Chondrocyte (in vitro differentiated cells): ENCODE data around the gene ITPK1. TPM values are rescaled to one million over a fixed set of nuclear protein-coding genes. Genes with fewer than 3 reads are reported as not detected.
A peak's percentile ranks its signal among the peaks of the same experiment; 100 is the strongest.

Experiments used
- DNase-seq: peaks from one replicate; pipeline ENCODE4 v3.0.0; 2021; ENCODE audit warnings: mixed read lengths, low spot score
- H3K27ac Mint-ChIP-seq: one replicate; pipeline ENCODE4 v1.8.0; 2021; ENCODE audit warnings: mild to moderate bottlenecking, moderate library complexity, mixed read lengths; ENCODE audit not compliant: unreplicated experiment
- H3K27me3 Mint-ChIP-seq: 2 replicates; pipeline ENCODE4 v1.8.0; 2021; ENCODE audit warnings: low read depth, mixed read lengths
- H3K36me3 Mint-ChIP-seq: 2 replicates; pipeline ENCODE4 v1.8.0; 2021; ENCODE audit warnings: low read depth, mixed read lengths
- H3K4me1 Mint-ChIP-seq: 2 replicates; pipeline ENCODE4 v1.8.0; 2021; ENCODE audit warnings: low read depth, mild to moderate bottlenecking, mixed read lengths
- H3K4me3 Mint-ChIP-seq: one replicate; pipeline ENCODE4 v1.8.0; 2021; ENCODE audit warnings: mild to moderate bottlenecking, moderate library complexity, mixed read lengths; ENCODE audit not compliant: unreplicated experiment
- H3K9me3 Mint-ChIP-seq: 2 replicates; pipeline ENCODE4 v1.8.0; 2021; ENCODE audit warnings: low read depth, mixed read lengths
- total RNA-seq: library from RNA; stranded (reverse); gene quantifications from 3 replicates; pipeline ENCODE4 v1.2.1, GENCODE V29; 2021
- TF ChIP-seq, protein P1 (sequence below): fragments of 200-600 bp; sonication (generic); IDR thresholded peaks from 2 replicates; pipeline ENCODE4 v1.5.0; 2021; ENCODE audit warnings: antibody characterized with exemption, mild to moderate bottlenecking, moderate library complexity

ITPK1 gene
- total RNA-seq, 1 donor from 2014 or later = 27.7 TPM

DNA sequence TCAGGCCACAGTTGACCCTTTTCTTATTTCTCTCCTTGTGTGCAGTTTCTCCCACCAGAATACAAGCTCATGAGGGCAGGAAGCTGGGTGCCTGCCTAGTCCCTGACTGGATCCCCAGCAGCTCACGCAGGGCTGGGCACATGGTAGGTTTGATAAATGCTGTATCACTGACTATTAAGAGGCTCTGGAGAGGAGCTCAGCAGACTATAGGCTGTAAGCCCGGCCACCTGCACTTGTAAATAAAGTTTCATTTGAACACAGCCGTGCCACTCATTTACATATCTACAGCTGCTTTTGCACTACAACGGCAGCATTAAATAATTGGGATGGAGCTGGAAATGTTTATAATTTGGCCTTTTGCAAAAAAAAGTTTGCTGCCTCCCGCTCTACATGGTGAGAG is 160.8 kb downstream of the ITPK1 start:
- no peaks in the 10 kb centered on the region for H3K9me3 Mint-ChIP-seq
- DNase-seq = peak; percentile 26
- no peak overlapping the region for H3K27ac Mint-ChIP-seq
- TF ChIP-seq, protein P1, sequence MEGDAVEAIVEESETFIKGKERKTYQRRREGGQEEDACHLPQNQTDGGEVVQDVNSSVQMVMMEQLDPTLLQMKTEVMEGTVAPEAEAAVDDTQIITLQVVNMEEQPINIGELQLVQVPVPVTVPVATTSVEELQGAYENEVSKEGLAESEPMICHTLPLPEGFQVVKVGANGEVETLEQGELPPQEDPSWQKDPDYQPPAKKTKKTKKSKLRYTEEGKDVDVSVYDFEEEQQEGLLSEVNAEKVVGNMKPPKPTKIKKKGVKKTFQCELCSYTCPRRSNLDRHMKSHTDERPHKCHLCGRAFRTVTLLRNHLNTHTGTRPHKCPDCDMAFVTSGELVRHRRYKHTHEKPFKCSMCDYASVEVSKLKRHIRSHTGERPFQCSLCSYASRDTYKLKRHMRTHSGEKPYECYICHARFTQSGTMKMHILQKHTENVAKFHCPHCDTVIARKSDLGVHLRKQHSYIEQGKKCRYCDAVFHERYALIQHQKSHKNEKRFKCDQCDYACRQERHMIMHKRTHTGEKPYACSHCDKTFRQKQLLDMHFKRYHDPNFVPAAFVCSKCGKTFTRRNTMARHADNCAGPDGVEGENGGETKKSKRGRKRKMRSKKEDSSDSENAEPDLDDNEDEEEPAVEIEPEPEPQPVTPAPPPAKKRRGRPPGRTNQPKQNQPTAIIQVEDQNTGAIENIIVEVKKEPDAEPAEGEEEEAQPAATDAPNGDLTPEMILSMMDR = no peak
- H3K4me3 Mint-ChIP-seq = no peak overlapping the region
- peaks cover 5% of the 10 kb centered on the region for H3K36me3 Mint-ChIP-seq
- H3K4me1 Mint-ChIP-seq = peaks cover 4% of the 10 kb centered on the region
- peaks cover 3% of the 10 kb centered on the region for H3K27me3 Mint-ChIP-seq

DNA sequence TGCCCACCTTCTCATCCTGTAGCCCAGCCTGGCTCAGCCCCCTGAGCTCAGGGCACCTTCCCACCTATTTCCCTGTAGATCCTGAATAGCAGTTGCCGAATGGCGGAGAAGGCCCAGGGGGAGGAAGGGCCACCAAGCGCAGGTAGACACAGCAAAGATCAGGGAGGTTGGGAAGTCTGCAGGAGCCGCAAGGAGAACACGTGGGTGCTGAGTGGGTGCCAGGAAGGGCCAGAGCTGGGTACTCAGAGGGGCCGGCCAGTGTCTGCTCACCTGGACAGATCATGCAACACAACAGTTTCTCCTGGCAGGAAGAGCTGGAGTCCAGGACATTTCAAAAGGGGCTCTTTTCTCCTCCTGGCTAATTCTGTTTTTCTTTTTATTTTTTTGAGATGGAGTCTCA is 162.2 kb downstream of the ITPK1 start:
- Mint-ChIP-seq H3K4me3 (no peak overlapping the region), H3K9me3 (no peaks in the 10 kb centered on the region), H3K27me3 (peaks cover 3% of the 10 kb centered on the region), H3K36me3 (peaks cover 12% of the 10 kb centered on the region), H3K27ac (no peak overlapping the region), H3K4me1 (peaks cover 4% of the 10 kb centered on the region)
- TF ChIP-seq, protein P1 = no peak
- DNase-seq = peak; percentile 72

DNA sequence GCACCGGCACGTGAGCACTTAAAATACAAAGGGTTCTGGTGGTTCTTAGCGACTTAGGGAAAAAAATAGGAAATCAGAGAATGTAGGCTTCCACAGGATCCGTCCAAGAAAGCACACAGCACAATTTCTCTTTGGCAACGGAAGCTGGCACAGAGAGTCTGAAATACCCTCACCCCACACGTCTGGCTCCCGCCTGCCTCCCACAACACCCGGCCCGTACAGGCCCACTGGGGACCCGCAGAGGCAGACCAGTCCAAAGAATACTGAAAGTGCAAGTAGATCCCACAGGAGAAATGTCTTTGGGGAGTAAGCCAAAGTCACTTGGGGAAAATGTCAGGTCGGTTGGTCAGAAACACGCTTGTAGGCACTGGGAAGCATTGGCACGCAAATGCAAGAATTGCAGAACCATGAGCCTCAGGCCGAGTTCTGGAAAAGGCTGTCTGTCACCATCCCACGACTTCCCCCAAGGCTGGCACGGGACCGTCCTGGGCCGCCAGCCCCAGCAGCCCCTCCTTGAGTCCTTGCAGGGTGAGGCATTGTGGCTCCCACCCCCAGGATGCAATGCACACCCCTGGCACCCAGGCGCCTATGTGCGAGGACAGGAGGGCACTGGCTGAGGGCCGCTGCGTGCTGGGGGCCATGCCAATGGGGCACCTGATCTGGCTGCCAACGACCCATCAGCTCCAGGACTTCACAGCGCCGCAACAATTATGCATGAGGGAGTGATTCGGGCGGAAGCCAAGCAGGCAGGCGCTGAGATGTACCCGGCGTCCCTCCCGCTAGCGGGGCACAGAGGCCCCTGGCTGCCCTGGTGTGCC is 163.0 kb downstream of the ITPK1 start:
- no peak overlapping the region for H3K27ac Mint-ChIP-seq
- peaks cover 3% of the 10 kb centered on the region for H3K27me3 Mint-ChIP-seq
- no peak for DNase-seq
- peaks cover 4% of the 10 kb centered on the region for H3K4me1 Mint-ChIP-seq
- H3K4me3 Mint-ChIP-seq = no peak overlapping the region
- TF ChIP-seq, protein P1 = no peak
- H3K36me3 Mint-ChIP-seq = peaks cover 10% of the 10 kb centered on the region
- no peaks in the 10 kb centered on the region for H3K9me3 Mint-ChIP-seq

DNA sequence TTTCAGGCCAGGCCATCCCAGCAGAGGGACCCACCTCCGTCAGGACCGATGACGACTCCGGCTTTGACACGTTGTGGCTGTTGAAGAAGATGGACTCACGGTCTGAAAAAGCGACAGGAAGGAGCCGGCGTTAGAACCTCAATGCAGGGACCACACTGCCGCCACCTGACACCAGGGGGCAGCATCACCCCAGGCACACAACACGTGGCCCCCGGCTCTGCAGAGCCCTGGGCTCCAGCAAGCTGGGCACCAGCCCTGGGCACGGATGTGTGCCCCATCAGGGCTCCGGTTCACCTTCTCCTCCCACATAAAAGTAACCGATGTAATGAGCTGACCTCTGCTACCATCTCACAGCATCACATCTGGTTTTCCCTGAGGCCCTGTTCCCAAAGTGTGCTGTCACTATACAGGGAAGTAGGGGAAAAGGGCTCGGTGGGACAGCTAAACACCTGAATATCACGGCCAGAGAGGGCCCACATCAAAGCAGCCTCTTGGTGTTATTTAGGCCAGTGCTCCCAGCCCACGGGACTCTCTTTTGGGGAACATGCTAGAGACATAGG is 163.7 kb downstream of the ITPK1 start:
- H3K4me3 Mint-ChIP-seq = no peak overlapping the region
- peaks cover 8% of the 10 kb centered on the region for H3K36me3 Mint-ChIP-seq
- H3K4me1 Mint-ChIP-seq = peaks cover 4% of the 10 kb centered on the region
- DNase-seq = no peak
- TF ChIP-seq, protein P1 = peak; percentile 96
- H3K9me3 Mint-ChIP-seq = no peaks in the 10 kb centered on the region
- H3K27ac Mint-ChIP-seq = no peak overlapping the region
- peaks cover 3% of the 10 kb centered on the region for H3K27me3 Mint-ChIP-seq

DNA sequence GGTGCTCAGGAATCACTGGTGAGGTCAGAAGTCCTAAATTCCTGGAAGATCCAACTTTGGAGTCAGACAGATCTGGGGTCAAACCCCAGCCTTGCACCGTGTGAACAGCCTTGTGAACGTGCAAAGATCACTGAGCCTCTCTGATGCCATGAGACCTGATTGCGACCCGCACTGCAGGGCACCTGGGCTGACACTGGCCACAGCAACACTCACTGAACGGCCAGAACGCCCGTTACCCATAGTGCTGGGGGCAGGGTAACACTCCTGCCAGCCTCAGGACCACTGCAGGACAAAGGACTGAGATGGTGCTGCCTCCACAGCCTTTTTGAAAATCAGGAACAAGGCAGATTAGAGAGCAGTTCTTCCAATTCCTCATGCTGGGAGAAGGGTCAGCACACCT is 164.5 kb downstream of the ITPK1 start:
- DNase-seq = no peak
- H3K4me3 Mint-ChIP-seq = no peak overlapping the region
- peaks cover 9% of the 10 kb centered on the region for H3K4me1 Mint-ChIP-seq
- H3K27ac Mint-ChIP-seq = no peak overlapping the region
- no peaks in the 10 kb centered on the region for H3K9me3 Mint-ChIP-seq
- TF ChIP-seq, protein P1 = no peak
- H3K27me3 Mint-ChIP-seq = peaks cover 3% of the 10 kb centered on the region
- H3K36me3 Mint-ChIP-seq = peaks cover 13% of the 10 kb centered on the region
